ENCODE data around the gene C11orf24. TPM values are rescaled to one million over a fixed set of nuclear protein-coding genes. Genes with fewer than 3 reads are reported as not detected.
A peak's percentile ranks its signal among the peaks of the same experiment; 100 is the strongest.
"Not testable (repeated sequence)": the region's sequence is repeated elsewhere in the genome, so short reads cannot be mapped to it uniquely, and the experiment has no call there.

The C11orf24 gene
- total RNA-seq, 2 donors from 2014 or later = 31.7 to 36.5 TPM

DNA sequence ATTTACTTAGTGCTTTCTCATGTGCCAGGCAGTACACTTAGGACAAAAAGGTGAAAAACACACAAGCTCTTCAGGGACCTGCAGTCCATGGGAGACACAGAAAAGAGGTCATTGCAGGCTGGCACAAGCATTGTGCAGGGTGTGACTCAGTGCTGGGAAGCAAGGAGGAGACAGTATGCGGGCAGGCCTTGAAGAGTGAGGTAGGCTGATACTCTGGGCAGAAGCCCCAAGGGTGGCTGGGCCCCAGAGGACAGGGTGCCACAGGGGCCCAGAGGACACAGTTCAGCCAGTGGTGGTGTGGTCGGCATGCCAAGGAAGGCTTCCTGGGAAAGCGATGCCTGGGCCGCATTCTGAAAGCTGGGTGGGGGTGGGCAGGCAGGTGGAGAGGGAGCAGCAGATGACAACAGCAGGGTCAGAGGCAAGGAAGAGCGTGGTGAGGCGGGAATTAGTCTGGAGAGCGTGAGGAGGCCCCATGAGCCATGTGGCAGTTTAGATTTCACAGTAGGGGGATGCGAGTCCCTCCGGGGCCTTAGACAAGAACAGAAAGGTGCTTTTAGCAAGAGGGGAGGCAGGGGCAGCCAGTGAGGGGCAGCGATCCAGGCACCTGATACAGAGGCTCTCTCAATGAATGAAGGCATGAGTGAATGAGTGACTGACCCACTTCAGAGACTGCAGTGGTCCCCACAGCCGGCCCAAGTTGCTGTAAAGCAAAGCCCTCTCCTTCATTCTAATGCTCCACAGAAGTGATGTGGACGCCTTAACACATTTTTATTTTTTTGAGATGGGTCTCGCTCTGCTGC lies 6.8 kb downstream of the C11orf24 start:
- no peak for ATAC-seq

DNA sequence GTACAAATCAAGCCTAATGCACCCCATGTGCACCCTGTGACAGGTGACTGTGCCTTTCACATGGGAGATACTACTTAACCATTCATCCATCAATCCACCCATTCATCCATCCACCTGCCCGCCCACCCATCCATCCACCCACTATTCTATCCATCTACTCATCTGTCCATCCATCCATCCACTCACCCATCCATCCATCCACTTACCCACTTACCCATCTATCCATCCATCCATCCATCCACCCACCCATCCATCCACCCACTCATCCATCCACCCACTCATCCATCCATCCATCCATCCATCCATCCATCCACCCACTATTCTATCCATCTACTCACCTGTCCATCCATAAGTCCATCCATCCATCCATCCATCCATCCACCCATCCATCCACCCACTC lies 7.5 kb downstream of the C11orf24 start:
- no peak overlapping the region for H3K27ac Mint-ChIP-seq
- DNase-seq (ENCODE audit: low spot score in 2 of 2) (peak in 1 of 2 donors; percentile 40), ATAC-seq (no peak)
- peaks cover 15% of the 10 kb centered on the region in 2 donors for H3K36me3 Mint-ChIP-seq
- H3K9me3 Mint-ChIP-seq = no peaks in the 10 kb centered on the region

More for the DNA sequence above, 6.8 kb downstream of the C11orf24 start:
- no peak for DNase-seq (ENCODE audit: low spot score in 2 of 2)
- peak overlapping the region in 1 of 2 donors; percentile 32 for H3K27ac Mint-ChIP-seq
- H3K36me3 Mint-ChIP-seq = peaks cover 15% of the 10 kb centered on the region in 2 donors
- no peaks in the 10 kb centered on the region for H3K9me3 Mint-ChIP-seq

DNA sequence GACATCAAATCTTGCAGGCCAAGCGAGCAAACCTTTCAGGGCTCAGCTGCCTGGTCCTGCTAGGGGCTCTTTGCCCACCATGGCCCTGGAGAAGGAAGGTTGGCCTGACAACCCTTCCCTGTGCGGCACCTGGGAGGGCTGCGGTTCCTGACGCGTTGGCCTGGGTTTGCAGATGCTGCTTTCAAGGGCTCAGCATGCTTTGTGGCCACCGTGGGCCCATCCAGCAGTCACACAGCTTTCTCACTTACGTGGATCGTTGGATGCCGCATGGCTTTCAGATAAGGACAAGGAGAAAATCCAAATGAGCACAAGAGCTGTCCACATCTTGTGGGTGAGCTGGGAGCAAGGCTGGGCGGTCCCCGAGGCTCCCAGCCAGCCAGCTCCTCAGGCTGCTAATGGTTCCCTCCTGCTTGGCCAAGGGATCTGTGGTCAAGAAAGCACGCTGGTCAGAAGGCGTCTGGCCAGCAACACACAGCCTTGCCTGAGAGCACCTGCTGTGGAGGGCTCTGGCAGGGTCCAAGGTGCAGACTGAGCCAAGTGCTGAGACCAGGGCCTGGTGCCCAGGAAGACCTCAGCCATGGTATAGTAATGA lies 8.2 kb downstream of the C11orf24 start:
- Mint-ChIP-seq H3K9me3 (no peaks in the 10 kb centered on the region), H3K27ac (no peak overlapping the region), H3K36me3 (peaks cover 15% of the 10 kb centered on the region in 2 donors)
- ATAC-seq (no peak), DNase-seq (ENCODE audit: low spot score in 2 of 2) (peak in 1 of 2 donors; percentile 16)

GRCh38 chr11:68262544-68262827 lies 9.3 kb downstream of the C11orf24 start:
- peaks cover 10% of the 10 kb centered on the region in 2 donors for H3K36me3 Mint-ChIP-seq
- DNase-seq (ENCODE audit: low spot score in 2 of 2) (no peak), ATAC-seq (no peak)
- H3K9me3 Mint-ChIP-seq = no peaks in the 10 kb centered on the region
- H3K27ac Mint-ChIP-seq = no peak overlapping the region

DNA sequence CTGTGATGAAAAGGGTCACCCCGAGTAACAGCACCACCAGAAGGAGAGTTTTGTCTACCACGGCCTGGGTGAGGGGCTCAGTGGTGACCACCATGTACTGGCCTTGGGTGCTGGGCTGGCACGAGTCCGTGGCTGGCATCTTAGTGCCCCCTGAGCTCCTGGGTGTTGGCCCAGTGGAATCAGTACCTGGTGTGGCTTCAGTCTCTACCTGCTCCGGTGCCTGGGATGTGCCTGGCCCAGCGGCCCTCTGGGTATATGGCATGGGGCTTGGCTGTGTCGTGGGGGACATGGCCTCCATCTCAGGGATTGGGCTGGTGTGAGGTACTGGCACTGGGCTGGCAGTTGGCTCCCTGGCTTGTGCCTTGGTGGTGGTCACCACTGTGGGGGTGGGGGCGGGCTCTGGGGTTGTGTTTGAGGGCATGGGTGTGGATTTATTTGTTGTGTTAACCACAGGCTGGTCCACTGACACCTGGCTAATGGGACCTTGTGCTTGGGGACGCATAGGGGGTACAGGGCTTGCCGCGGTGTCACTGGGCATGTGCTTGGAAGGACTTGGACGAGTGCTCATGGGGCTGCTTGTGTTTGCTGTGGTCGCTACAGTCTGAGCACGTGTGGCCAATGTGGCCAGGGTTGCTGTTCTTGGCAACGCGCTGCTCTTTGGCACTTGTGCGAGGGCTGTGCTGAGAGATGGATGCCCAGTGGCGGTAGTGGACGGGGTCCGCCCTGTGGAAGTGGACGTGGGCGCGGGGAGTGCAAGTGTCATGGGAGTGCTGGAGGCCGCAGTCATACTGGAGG lies 9.8 kb downstream of the C11orf24 start:
- no peak for ATAC-seq
- no peak for DNase-seq (ENCODE audit: low spot score in 2 of 2)
- Mint-ChIP-seq H3K36me3 (peaks cover 10% of the 10 kb centered on the region in 2 donors), H3K27ac (peak overlapping the region in 1 of 2 donors; percentile 14), H3K9me3 (no peaks in the 10 kb centered on the region)

GRCh38 chr11:68261006-68261405 lies 10.8 kb downstream of the C11orf24 start:
- H3K9me3 Mint-ChIP-seq = no peaks in the 10 kb centered on the region
- peaks cover 10% of the 10 kb centered on the region in 2 donors for H3K36me3 Mint-ChIP-seq
- H3K27ac Mint-ChIP-seq = no peak overlapping the region
- ATAC-seq = no peak
- DNase-seq (ENCODE audit: low spot score in 2 of 2) = no peak

GRCh38 chr11:68260484-68260883 lies 11.3 kb downstream of the C11orf24 start:
- Mint-ChIP-seq H3K27ac (no peak overlapping the region), H3K36me3 (peaks cover 10% of the 10 kb centered on the region in 2 donors), H3K9me3 (no peaks in the 10 kb centered on the region)
- DNase-seq (ENCODE audit: low spot score in 2 of 2) (no peak), ATAC-seq (no peak)

DNA sequence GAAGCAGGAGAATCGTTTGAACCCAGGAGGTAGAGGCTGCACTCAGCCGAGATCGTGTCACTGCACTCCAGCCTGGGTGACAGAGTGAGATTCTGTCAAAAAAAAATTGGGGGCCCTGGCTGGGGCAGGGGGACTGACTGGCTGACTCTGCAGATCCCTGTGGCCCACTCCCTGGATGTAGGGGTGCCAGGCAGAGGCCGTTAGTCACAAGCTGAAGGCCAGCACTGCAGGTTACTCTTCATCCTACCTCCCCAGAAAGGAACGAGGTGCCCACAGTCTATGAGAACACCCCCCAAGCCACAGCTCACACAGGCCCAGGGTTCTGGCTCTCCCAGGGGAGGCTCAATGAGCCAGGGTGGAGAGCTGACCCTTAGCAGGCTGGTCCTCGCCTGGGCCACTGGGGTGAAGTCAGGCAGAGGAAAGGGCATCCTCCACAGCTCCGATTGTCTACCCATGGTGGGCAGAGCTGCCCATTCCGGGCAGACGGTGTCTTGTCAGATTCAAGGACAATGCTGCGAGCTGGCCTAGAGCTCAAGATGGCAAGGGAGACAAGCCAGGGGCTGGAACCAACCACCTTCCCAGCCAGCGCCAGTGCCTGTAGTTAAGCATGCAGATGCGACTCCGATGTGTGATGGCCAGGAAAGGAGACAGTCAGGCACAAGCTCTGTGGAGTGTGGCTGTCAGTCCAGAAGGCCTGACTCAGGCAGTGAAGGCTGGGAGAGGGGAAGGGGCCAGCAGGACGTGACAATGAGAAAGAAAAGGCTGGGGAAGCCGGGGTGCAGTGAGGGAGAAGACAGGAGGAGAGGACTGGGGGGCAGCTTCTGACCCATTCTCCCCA lies 12.4 kb downstream of the C11orf24 start:
- ATAC-seq (no peak), DNase-seq (ENCODE audit: low spot score in 2 of 2) (no peak)
- H3K36me3 Mint-ChIP-seq = peaks cover 0 to 5% of the 10 kb centered on the region in 2 donors
- peak overlapping the region in 1 of 2 donors; percentile 77 for H3K27ac Mint-ChIP-seq
- no peaks in the 10 kb centered on the region for H3K9me3 Mint-ChIP-seq

DNA sequence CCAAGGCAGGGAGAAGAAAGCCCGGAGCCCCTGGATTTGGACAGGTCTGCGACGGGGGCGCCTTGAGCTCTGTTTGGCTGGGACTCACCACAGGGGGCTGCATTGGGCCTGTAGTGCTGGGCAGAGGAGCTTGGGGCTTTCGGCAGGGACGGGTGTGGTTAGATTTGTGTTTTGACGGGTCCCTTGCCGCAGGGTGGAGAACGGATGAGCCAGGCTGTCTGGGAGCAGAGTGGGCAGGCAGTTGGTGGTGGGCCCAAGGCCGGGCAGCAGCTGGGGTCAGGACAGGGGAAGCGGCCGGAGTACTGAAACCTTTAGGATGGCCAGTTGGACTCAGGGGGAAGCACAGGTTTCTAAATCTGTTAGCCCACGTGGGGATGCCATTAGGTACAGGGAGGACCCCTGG lies 13.4 kb downstream of the C11orf24 start:
- no peaks in the 10 kb centered on the region for H3K9me3 Mint-ChIP-seq
- ATAC-seq (no peak), DNase-seq (ENCODE audit: low spot score in 2 of 2) (no peak)
- peaks cover 0 to 5% of the 10 kb centered on the region in 2 donors for H3K36me3 Mint-ChIP-seq
- peak overlapping the region; percentile 55 to 72 for H3K27ac Mint-ChIP-seq

- Mint-ChIP-seq H3K9me3 (no peaks in the 10 kb centered on the region), H3K36me3 (peaks cover 0 to 5% of the 10 kb centered on the region in 2 donors), H3K27ac (peak overlapping the region in 1 of 2 donors; percentile 72)
- DNase-seq (ENCODE audit: low spot score in 2 of 2) = peak; percentile 84 to 96
- ATAC-seq = peak; percentile 93 to 94
These were observed 14.1 kb downstream of the C11orf24 start for GRCh38 chr11:68257477-68258362.

- Mint-ChIP-seq H3K27ac (peak overlapping the region in 1 of 2 donors; percentile 51), H3K36me3 (no peaks in the 10 kb centered on the region), H3K9me3 (no peaks in the 10 kb centered on the region)
- DNase-seq (ENCODE audit: low spot score in 2 of 2) (no peak), ATAC-seq (no peak)
These were observed 15.4 kb downstream of the C11orf24 start for GRCh38 chr11:68256331-68256741.

GRCh38 chr11:68255526-68255925 lies 16.2 kb downstream of the C11orf24 start:
- no peak overlapping the region for H3K27ac Mint-ChIP-seq
- H3K36me3 Mint-ChIP-seq = no peaks in the 10 kb centered on the region
- ATAC-seq (no peak), DNase-seq (ENCODE audit: low spot score in 2 of 2) (no peak)
- H3K9me3 Mint-ChIP-seq = peaks cover 0 to under 1% of the 10 kb centered on the region in 2 donors

GRCh38 chr11:68254421-68254820 lies 17.4 kb downstream of the C11orf24 start:
- peaks cover 0 to 9% of the 10 kb centered on the region in 2 donors for H3K36me3 Mint-ChIP-seq
- peaks cover 5 to 10% of the 10 kb centered on the region in 2 donors for H3K9me3 Mint-ChIP-seq
- no peak for DNase-seq (ENCODE audit: low spot score in 2 of 2)
- H3K27ac Mint-ChIP-seq = peak overlapping the region in 1 of 2 donors; percentile 67
- ATAC-seq = no peak

- Mint-ChIP-seq H3K9me3 (peaks cover 7 to 17% of the 10 kb centered on the region in 2 donors), H3K36me3 (peaks cover 0 to 13% of the 10 kb centered on the region in 2 donors), H3K27ac (no peak overlapping the region)
- no peak for ATAC-seq
- DNase-seq (ENCODE audit: low spot score in 2 of 2) = no peak
These were observed 20.0 kb downstream of the C11orf24 start for GRCh38 chr11:68251765-68252164.

GRCh38 chr11:68244912-68245311 lies 26.9 kb downstream of the C11orf24 start:
- not testable (repeated sequence) for H3K27ac Mint-ChIP-seq; H3K36me3 Mint-ChIP-seq; DNase-seq (ENCODE audit: low spot score in 2 of 2); ATAC-seq
- H3K9me3 Mint-ChIP-seq = peaks cover 7 to 12% of the 10 kb centered on the region in 2 donors
